PFSK-1 (cell line): ENCODE data around the gene IL4I1.

Experiments used
- FOXP2 ChIP-seq: optimal IDR thresholded peaks from 2 replicates; pipeline ENCODE3; 2011; ENCODE audit warnings: borderline replicate concordance, control low read depth, inconsistent platforms; ENCODE audit not compliant: insufficient read depth; ENCODE audit errors: extremely low read length, extremely low read depth
- POLR2AphosphoS5 ChIP-seq: IDR thresholded peaks from 2 replicates; pipeline ENCODE4 v1.6.1; 2012; ENCODE audit warnings: low read depth, mild to moderate bottlenecking, control low read depth, low read length, moderate library complexity
- REST ChIP-seq, 2 experiments: IDR thresholded peaks; 2 replicates each; pipeline versions ENCODE4 v1.6.1 to v1.8.0; 2011 to 2012; ENCODE audit warnings: low read depth in 2 of 2, low read length in 2 of 2, control low read depth in 1 of 2, inconsistent platforms in 1 of 2, mild to moderate bottlenecking in 1 of 2, moderate library complexity in 1 of 2; ENCODE audit not compliant: insufficient read depth in 1 of 2
- SIN3A ChIP-seq: IDR thresholded peaks from 2 replicates; pipeline ENCODE4 v1.6.1; 2012; ENCODE audit warnings: mild to moderate bottlenecking, low read length, moderate library complexity, borderline replicate concordance; ENCODE audit not compliant: insufficient read depth
- TAF1 ChIP-seq: IDR thresholded peaks from 2 replicates; pipeline ENCODE4 v1.6.1; 2012; ENCODE audit warnings: low read length, control low read depth, borderline replicate concordance; ENCODE audit not compliant: insufficient read depth

IL4I1 gene

GRCh38 chr19:49852631-49853126 is 44.0 kb downstream of the IL4I1 start:
- TF ChIP-seq SIN3A (no peak), POLR2AphosphoS5 (no peak), REST (IDR thresholded peaks at IDR 0.05; ENCODE audit: insufficient read depth in 1 of 2, low read depth in 2 of 2, low read length in 2 of 2) (no peak), TAF1 (no peak)

GRCh38 chr19:49851456-49852259 is 45.0 kb downstream of the IL4I1 start:
- TF ChIP-seq TAF1 (no peak), POLR2AphosphoS5 (no peak), FOXP2 (no peak), REST (IDR thresholded peaks at IDR 0.05; ENCODE audit: insufficient read depth in 1 of 2, low read depth in 2 of 2, low read length in 2 of 2) (no peak), SIN3A (no peak)

- TF ChIP-seq FOXP2 (peak; percentile 68), REST (IDR thresholded peaks at IDR 0.05; ENCODE audit: insufficient read depth in 1 of 2, low read depth in 2 of 2, low read length in 2 of 2) (no peak), SIN3A (no peak), TAF1 (no peak; the same call in 1 of the 2 replicates), POLR2AphosphoS5 (peak; percentile 76)
Observed at GRCh38 chr19:49850487-49851342, 46.0 kb downstream of the IL4I1 start, which contains the start of gene PTOV1. Gene PTOV1 (plus strand): TSS chr19:49851159.

- TF ChIP-seq REST (IDR thresholded peaks at IDR 0.05; ENCODE audit: insufficient read depth in 1 of 2, low read depth in 2 of 2, low read length in 2 of 2): no peak
Observed at GRCh38 chr19:49850221-49850486, 46.5 kb downstream of the IL4I1 start.
